GM12878 (cell line): ENCODE measurements around the gene RTN4RL1. TPM values are rescaled to one million over a fixed set of nuclear protein-coding genes. Genes with fewer than 3 reads are reported as not detected.

ENCODE experiments used
- CHD2 ChIP-seq: IDR thresholded peaks from 2 replicates; pipeline ENCODE4 v1.6.1; 2011; ENCODE audit warnings: low read depth, low read length, improper control_type of control experiment, borderline replicate concordance
- CREM ChIP-seq: IDR thresholded peaks from 2 replicates; pipeline ENCODE4 v1.6.1; 2014; ENCODE audit warnings: antibody characterized with exemption, low read depth
- EGR1 ChIP-seq, 2 experiments: IDR thresholded peaks; 1 replicate in 1 of 2; 2 replicates in 1 of 2; pipeline ENCODE4 v1.6.1; 2011 to 2012; ENCODE audit warnings: low read depth in 2 of 2, low read length in 2 of 2, borderline replicate concordance in 1 of 2, mild to moderate bottlenecking in 1 of 2, moderate library complexity in 1 of 2
- HCFC1 ChIP-seq: fragments of 150-350 bp; IDR thresholded peaks from 2 replicates; pipeline ENCODE4 v1.6.1; 2014; ENCODE audit warnings: low read length
- HDAC6 ChIP-seq: fragments of 200-600 bp; sonication (generic); IDR thresholded peaks from one replicate; pipeline ENCODE4 v1.8.0; 2017; ENCODE audit warnings: antibody characterized with exemption; ENCODE audit not compliant: unreplicated experiment
- IKZF2 ChIP-seq, 2 experiments: fragments of 450-650 bp; IDR thresholded peaks; 2 replicates each; pipeline ENCODE4 v1.6.1; 2017; ENCODE audit warnings: mild to moderate bottlenecking in 2 of 2, moderate library complexity in 2 of 2
- MYC ChIP-seq: IDR thresholded peaks from 2 replicates; pipeline ENCODE4 v1.6.1; 2011; ENCODE audit warnings: mild to moderate bottlenecking, low read length, moderate library complexity, inconsistent platforms; ENCODE audit not compliant: insufficient read depth, insufficient replicate concordance, insufficient read length, severe bottlenecking
- SIX5 ChIP-seq: IDR thresholded peaks from 2 replicates; pipeline ENCODE4 v1.6.1; 2011; ENCODE audit warnings: mild to moderate bottlenecking, low read depth, low read length, moderate library complexity; ENCODE audit not compliant: severe bottlenecking
- SREBF2 ChIP-seq: IDR thresholded peaks from 2 replicates; pipeline ENCODE4 v1.6.1; 2012; ENCODE audit warnings: mild to moderate bottlenecking, low read length
- SUZ12 ChIP-seq: fragments of 200-600 bp; sonication (generic); IDR thresholded peaks from one replicate; pipeline ENCODE4 v1.6.1; 2018; ENCODE audit warnings: antibody characterized with exemption, mild to moderate bottlenecking; ENCODE audit not compliant: unreplicated experiment
- WRNIP1 ChIP-seq: IDR thresholded peaks from 2 replicates; pipeline ENCODE4 v1.6.1; 2011; ENCODE audit warnings: low read depth, low read length, improper control_type of control experiment, borderline replicate concordance
- YY1 ChIP-seq: IDR thresholded peaks from 2 replicates; pipeline ENCODE4 v1.6.1; 2011; ENCODE audit warnings: low read depth, mild to moderate bottlenecking, low read length
- polyA plus RNA-seq, 11 experiments: library from polyadenylated mRNA; depleted of rRNA in 4 of 11; unstranded in 6 of 11; stranded (reverse) in 5 of 11; fragments of >200 nt; fragmentation: Nextera tagmentation in 4 of 11; fragmentation: Illumina TruSeq in 1 of 11; extraction: Ambion mirVana in 4 of 11; extraction: Trizol in 1 of 11; gene quantifications; 1 replicate in 1 of 11; 2 replicates in 10 of 11; pipeline versions ENCODE4 v1.2.1 to v1.2.3, GENCODE V29; 2011 to 2016; ENCODE audit warnings: inconsistent platforms in 2 of 11, missing spikeins in 2 of 11, low read depth in 1 of 11
- total RNA-seq, 4 experiments: library from RNA; depleted of rRNA in 3 of 4; stranded (reverse); fragments of >200 nt in 3 of 4; fragmentation: Illumina TruSeq in 1 of 4; extraction: Trizol in 1 of 4; gene quantifications; 2 replicates each; pipeline versions ENCODE4 v1.2.1 to v1.2.3, GENCODE V29; 2013 to 2021
- TF ChIP-seq, protein P1 (sequence below): IDR thresholded peaks from 2 replicates; pipeline ENCODE4 v1.6.1; 2012; ENCODE audit warnings: low read depth, low read length, improper control_type of control experiment
- TF ChIP-seq, protein P2 (sequence below): fragments of 450-650 bp; IDR thresholded peaks from 2 replicates; pipeline ENCODE4 v1.6.1; 2017; ENCODE audit warnings: mild to moderate bottlenecking, moderate library complexity
- TF ChIP-seq, protein P3 (sequence below): IDR thresholded peaks from 2 replicates; pipeline ENCODE4 v1.6.1; 2011; ENCODE audit warnings: borderline replicate concordance, low read depth, mild to moderate bottlenecking, moderate library complexity, mixed read lengths, low read length; ENCODE audit not compliant: insufficient read depth; ENCODE audit errors: extremely low read length
- TF ChIP-seq, protein P4 (sequence below): fragments of 450-650 bp; IDR thresholded peaks from 2 replicates; pipeline ENCODE4 v1.6.1; 2018; ENCODE audit warnings: mild to moderate bottlenecking, low read depth, moderate library complexity; ENCODE audit not compliant: partially characterized antibody

RTN4RL1 gene
- total and polyA plus RNA-seq, 10 of the 15 experiments (the other 5 are each of a cell fraction or from before 2014, with no cell fraction given) = 0.08 to 0.11 (median 0.10) TPM; not detected in 7

DNA sequence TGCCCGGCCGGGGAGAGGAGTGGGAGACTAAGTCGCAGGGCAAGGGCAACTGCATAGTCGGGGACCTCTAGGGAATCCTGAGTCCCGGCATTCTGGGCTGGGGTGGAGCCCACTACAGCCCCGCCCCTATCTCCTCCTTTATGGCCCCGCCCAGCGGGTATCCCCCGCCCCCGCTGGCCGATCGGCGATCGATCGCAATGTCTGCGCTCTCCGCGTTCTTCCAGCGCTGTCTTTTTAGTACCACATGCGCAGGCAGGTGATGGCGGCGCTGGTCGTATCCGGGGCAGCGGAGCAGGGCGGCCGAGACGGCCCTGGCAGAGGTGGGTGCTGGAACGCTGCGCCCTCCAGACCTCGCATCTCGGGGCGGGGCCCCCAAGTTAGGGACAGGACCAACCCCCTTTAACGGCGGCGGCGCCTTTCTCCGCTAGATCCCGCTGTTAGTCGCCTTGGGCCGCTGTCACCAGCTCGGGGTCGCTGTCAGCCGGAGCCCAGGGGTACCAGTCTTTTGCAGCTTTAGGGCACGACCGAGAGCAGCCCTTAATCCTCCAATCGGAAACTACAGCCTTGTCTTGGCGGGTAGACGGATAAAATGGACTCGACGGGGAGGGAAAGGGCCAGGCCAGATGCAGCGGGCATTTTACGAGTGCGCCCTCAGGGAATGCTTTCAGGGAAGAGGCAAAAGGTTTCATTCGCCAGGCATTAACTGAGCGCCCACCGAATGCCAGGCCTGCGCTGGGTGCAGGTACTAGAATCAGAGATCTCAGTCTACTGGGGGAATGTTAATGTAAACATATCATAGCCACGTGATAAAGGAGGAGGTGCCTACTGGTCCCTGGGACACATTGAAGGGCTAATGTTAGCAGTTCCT lies 5.0 kb upstream of the RTN4RL1 start, which contains the start of gene DPH1 (continued):
- TF ChIP-seq EGR1 (IDR thresholded peaks at IDR 0.05; ENCODE audit: borderline replicate concordance in 1 of 2, low read depth in 2 of 2, low read length in 2 of 2) (peak; percentile 77 to 100), CHD2 (peak; percentile 74; the same call in 1 of the 2 replicates), YY1 (peak; percentile 97), MYC (peak; percentile 76), HDAC6 (no peak), HCFC1 (peak; percentile 86), SUZ12 (no peak), SREBF2 (no peak), CREM (peak; percentile 67), IKZF2 (IDR thresholded peaks at IDR 0.05) (no peak), SIX5 (peak; percentile 69), WRNIP1 (no peak)
- TF ChIP-seq, protein P1, sequence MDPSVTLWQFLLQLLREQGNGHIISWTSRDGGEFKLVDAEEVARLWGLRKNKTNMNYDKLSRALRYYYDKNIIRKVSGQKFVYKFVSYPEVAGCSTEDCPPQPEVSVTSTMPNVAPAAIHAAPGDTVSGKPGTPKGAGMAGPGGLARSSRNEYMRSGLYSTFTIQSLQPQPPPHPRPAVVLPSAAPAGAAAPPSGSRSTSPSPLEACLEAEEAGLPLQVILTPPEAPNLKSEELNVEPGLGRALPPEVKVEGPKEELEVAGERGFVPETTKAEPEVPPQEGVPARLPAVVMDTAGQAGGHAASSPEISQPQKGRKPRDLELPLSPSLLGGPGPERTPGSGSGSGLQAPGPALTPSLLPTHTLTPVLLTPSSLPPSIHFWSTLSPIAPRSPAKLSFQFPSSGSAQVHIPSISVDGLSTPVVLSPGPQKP = no peak; the same call in 1 of the 2 replicates
- TF ChIP-seq, protein P2, sequence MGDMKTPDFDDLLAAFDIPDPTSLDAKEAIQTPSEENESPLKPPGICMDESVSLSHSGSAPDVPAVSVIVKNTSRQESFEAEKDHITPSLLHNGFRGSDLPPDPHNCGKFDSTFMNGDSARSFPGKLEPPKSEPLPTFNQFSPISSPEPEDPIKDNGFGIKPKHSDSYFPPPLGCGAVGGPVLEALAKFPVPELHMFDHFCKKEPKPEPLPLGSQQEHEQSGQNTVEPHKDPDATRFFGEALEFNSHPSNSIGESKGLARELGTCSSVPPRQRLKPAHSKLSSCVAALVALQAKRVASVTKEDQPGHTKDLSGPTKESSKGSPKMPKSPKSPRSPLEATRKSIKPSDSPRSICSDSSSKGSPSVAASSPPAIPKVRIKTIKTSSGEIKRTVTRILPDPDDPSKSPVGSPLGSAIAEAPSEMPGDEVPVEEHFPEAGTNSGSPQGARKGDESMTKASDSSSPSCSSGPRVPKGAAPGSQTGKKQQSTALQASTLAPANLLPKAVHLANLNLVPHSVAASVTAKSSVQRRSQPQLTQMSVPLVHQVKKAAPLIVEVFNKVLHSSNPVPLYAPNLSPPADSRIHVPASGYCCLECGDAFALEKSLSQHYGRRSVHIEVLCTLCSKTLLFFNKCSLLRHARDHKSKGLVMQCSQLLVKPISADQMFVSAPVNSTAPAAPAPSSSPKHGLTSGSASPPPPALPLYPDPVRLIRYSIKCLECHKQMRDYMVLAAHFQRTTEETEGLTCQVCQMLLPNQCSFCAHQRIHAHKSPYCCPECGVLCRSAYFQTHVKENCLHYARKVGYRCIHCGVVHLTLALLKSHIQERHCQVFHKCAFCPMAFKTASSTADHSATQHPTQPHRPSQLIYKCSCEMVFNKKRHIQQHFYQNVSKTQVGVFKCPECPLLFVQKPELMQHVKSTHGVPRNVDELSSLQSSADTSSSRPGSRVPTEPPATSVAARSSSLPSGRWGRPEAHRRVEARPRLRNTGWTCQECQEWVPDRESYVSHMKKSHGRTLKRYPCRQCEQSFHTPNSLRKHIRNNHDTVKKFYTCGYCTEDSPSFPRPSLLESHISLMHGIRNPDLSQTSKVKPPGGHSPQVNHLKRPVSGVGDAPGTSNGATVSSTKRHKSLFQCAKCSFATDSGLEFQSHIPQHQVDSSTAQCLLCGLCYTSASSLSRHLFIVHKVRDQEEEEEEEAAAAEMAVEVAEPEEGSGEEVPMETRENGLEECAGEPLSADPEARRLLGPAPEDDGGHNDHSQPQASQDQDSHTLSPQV = no peak
- TF ChIP-seq, protein P3, sequence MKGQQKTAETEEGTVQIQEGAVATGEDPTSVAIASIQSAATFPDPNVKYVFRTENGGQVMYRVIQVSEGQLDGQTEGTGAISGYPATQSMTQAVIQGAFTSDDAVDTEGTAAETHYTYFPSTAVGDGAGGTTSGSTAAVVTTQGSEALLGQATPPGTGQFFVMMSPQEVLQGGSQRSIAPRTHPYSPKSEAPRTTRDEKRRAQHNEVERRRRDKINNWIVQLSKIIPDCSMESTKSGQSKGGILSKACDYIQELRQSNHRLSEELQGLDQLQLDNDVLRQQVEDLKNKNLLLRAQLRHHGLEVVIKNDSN = peak; percentile 79
- TF ChIP-seq, protein P4, sequence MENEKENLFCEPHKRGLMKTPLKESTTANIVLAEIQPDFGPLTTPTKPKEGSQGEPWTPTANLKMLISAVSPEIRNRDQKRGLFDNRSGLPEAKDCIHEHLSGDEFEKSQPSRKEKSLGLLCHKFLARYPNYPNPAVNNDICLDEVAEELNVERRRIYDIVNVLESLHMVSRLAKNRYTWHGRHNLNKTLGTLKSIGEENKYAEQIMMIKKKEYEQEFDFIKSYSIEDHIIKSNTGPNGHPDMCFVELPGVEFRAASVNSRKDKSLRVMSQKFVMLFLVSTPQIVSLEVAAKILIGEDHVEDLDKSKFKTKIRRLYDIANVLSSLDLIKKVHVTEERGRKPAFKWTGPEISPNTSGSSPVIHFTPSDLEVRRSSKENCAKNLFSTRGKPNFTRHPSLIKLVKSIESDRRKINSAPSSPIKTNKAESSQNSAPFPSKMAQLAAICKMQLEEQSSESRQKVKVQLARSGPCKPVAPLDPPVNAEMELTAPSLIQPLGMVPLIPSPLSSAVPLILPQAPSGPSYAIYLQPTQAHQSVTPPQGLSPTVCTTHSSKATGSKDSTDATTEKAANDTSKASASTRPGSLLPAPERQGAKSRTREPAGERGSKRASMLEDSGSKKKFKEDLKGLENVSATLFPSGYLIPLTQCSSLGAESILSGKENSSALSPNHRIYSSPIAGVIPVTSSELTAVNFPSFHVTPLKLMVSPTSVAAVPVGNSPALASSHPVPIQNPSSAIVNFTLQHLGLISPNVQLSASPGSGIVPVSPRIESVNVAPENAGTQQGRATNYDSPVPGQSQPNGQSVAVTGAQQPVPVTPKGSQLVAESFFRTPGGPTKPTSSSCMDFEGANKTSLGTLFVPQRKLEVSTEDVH = no peak
